Trophoblast cell (in vitro differentiated cells and primary cell): ENCODE data around the gene CTDSP2.
"Not testable (repeated sequence)": the region's sequence is repeated elsewhere in the genome, so short reads cannot be mapped to it uniquely, and the experiment has no call there.

Experiments used
- DNase-seq, 2 donors: peaks; one replicate each; pipeline ENCODE4 v3.0.0-alpha.2; 2016
- H2AFZ ChIP-seq: 2 replicates; pipeline ENCODE4 v1.6.1; 2013; ENCODE audit warnings: low read length, moderate library complexity, mild to moderate bottlenecking; ENCODE audit not compliant: insufficient read depth, poor library complexity
- H2AK5ac ChIP-seq: 2 replicates; pipeline ENCODE4 v1.6.1; 2013; ENCODE audit warnings: mild to moderate bottlenecking, low read length
- H2BK120ac ChIP-seq: 2 replicates; pipeline ENCODE4 v1.6.1; 2013; ENCODE audit warnings: low read length, mild to moderate bottlenecking, moderate library complexity; ENCODE audit not compliant: insufficient read depth, poor library complexity
- H2BK12ac ChIP-seq: 2 replicates; pipeline ENCODE4 v1.6.1; 2013; ENCODE audit warnings: mild to moderate bottlenecking, low read length, moderate library complexity
- H2BK5ac ChIP-seq: 2 replicates; pipeline ENCODE4 v1.6.1; 2013; ENCODE audit warnings: low read length, low read depth, moderate library complexity, mild to moderate bottlenecking; ENCODE audit not compliant: poor library complexity
- H3K14ac ChIP-seq: 2 replicates; pipeline ENCODE4 v1.6.1; 2013; ENCODE audit warnings: mild to moderate bottlenecking, low read length
- H3K18ac ChIP-seq: 2 replicates; pipeline ENCODE4 v1.6.1; 2013; ENCODE audit warnings: mild to moderate bottlenecking, low read length
- H3K23ac ChIP-seq: 2 replicates; pipeline ENCODE4 v1.6.1; 2013; ENCODE audit warnings: low read length
- H3K27ac ChIP-seq: 2 replicates; pipeline ENCODE4 v1.5.1; 2013; ENCODE audit warnings: low read depth, mild to moderate bottlenecking, inconsistent platforms, low read length, moderate library complexity
- H3K27me3 ChIP-seq: 2 replicates; pipeline ENCODE4 v1.6.1; 2013; ENCODE audit warnings: inconsistent platforms, mild to moderate bottlenecking, low read length, moderate library complexity; ENCODE audit not compliant: insufficient read depth
- H3K36me3 ChIP-seq, 2 experiments: 1 replicate in 1 of 2; 2 replicates in 1 of 2; pipeline ENCODE4 v1.6.1; 2013; ENCODE audit warnings: low read length in 2 of 2, mild to moderate bottlenecking in 2 of 2, moderate library complexity in 1 of 2; ENCODE audit not compliant: insufficient read depth in 2 of 2, control insufficient read depth in 1 of 2
- H3K4ac ChIP-seq: 2 replicates; pipeline ENCODE4 v1.6.1; 2013; ENCODE audit warnings: low read depth, mild to moderate bottlenecking, low read length, moderate library complexity
- H3K4me1 ChIP-seq, 2 experiments: 1 replicate in 1 of 2; 2 replicates in 1 of 2; pipeline ENCODE4 v1.6.1; 2013; ENCODE audit warnings: low read length in 2 of 2, mild to moderate bottlenecking in 2 of 2, moderate library complexity in 1 of 2; ENCODE audit not compliant: insufficient read depth in 2 of 2, control insufficient read depth in 1 of 2
- H3K4me2 ChIP-seq: 2 replicates; pipeline ENCODE4 v1.6.1; 2013; ENCODE audit warnings: inconsistent platforms, mild to moderate bottlenecking, low read length, moderate library complexity
- H3K4me3 ChIP-seq: 2 replicates; pipeline ENCODE4 v1.5.1; 2013; ENCODE audit warnings: mild to moderate bottlenecking, low read depth, low read length, inconsistent platforms
- H3K79me1 ChIP-seq: one replicate; pipeline ENCODE4 v1.6.1; 2013; ENCODE audit warnings: low read length
- H3K79me2 ChIP-seq: 2 replicates; pipeline ENCODE4 v1.6.1; 2013; ENCODE audit warnings: low read length, mild to moderate bottlenecking; ENCODE audit not compliant: control insufficient read depth, insufficient read depth, poor library complexity
- H3K9ac ChIP-seq: 2 replicates; pipeline ENCODE4 v1.6.1; 2013; ENCODE audit warnings: mild to moderate bottlenecking, low read length
- H3K9me3 ChIP-seq: 2 replicates; pipeline ENCODE4 v1.6.1; 2013; ENCODE audit warnings: low read depth, mild to moderate bottlenecking, control low read depth, inconsistent platforms, low read length; ENCODE audit not compliant: insufficient read depth
- H4K12ac ChIP-seq: 2 replicates; pipeline ENCODE4 v1.6.1; 2013; ENCODE audit warnings: low read depth, mild to moderate bottlenecking, low read length, moderate library complexity
- H4K8ac ChIP-seq: 2 replicates; pipeline ENCODE4 v1.6.1; 2013; ENCODE audit warnings: low read depth, mild to moderate bottlenecking, low read length, moderate library complexity
- H4K91ac ChIP-seq: one replicate; pipeline ENCODE4 v1.6.1; 2013; ENCODE audit warnings: low read depth, mild to moderate bottlenecking, low read length, moderate library complexity
- WGBS: extraction: QIAGEN DNeasy Blood & Tissue Kit; methylation state at CpG from one replicate; pipeline ENCODE4 v1.1.7; 2013; ENCODE audit warnings: missing lambda C conversion rate; ENCODE audit not compliant: insufficient read length, insufficient coverage; ENCODE audit errors: extremely low coverage; 5-methylcytosine and 5-hydroxymethylcytosine counted together

CTDSP2 gene

DNA sequence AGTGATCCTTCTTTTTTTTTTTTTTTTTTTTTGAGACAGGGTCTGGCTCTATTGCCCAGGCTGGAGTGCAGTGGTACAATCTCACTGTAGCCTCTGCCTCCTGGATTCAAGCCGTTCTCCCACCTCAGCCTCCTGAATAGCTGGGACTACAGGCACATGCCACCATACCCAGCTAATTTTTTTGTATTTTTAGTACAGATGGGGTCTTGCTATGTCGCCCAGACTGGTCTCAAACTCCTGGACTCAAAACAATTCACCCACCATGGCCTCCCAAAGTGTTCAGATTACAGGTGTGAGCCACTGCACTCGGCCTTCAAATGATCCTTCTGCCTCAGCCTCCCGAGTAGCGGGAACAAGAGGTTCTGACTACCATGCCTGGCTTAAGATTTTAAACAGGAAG, 14.4 kb upstream of the CTDSP2 start:
- not testable (repeated sequence) for DNase-seq, H4K91ac ChIP-seq, H3K36me3 ChIP-seq, H2BK120ac ChIP-seq, H3K4me2 ChIP-seq, H3K4ac ChIP-seq, H2BK5ac ChIP-seq, H4K8ac ChIP-seq, H3K79me1 ChIP-seq, H3K9me3 ChIP-seq, H3K4me1 ChIP-seq, H2BK12ac ChIP-seq, H3K4me3 ChIP-seq, H3K27ac ChIP-seq, H4K12ac ChIP-seq, H2AK5ac ChIP-seq, H3K27me3 ChIP-seq, H3K9ac ChIP-seq, H3K14ac ChIP-seq, H3K18ac ChIP-seq, H2AFZ ChIP-seq, H3K23ac ChIP-seq, H3K79me2 ChIP-seq
- no CpG with 5 or more reads among the region's 5 CpGs for WGBS

DNA sequence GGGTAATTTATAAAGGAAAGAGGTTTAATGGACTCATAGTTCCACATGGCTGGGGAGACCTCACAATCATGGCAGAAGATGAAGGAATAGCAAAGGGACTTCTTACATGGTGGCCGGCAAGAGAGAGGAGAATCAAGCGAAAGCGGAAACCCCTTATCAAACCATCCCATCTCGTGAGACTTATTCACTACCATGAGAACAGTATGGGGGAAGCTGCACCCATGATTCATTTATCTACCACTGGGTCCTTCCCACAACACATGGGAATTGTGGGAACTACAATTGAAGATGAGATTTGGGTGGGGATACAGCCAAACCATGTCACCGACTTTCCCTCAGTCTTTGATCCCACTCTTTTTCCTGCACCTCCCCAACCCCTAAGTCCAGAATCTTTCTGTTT, 12.6 kb upstream of the CTDSP2 start:
- H2BK12ac ChIP-seq, result no peak overlapping the region
- H3K4me1 ChIP-seq, result peaks cover 0 to 1% of the 10 kb centered on the region in 2 experiments
- H3K4me3 ChIP-seq, result no peak overlapping the region
- H3K9me3 ChIP-seq, result no peaks in the 10 kb centered on the region
- no peak overlapping the region for H3K14ac ChIP-seq
- no peak overlapping the region for H4K8ac ChIP-seq
- no peak overlapping the region for H2BK120ac ChIP-seq
- WGBS, result no CpG with 5 or more reads among the region's 5 CpGs
- H4K91ac ChIP-seq, result no peak overlapping the region
- no peak overlapping the region for H3K4me2 ChIP-seq
- no peak overlapping the region for H4K12ac ChIP-seq
- H3K4ac ChIP-seq, result no peak overlapping the region
- no peaks in the 10 kb centered on the region for H3K79me2 ChIP-seq
- H3K27ac ChIP-seq, result no peak overlapping the region
- H3K18ac ChIP-seq, result no peak overlapping the region
- H3K9ac ChIP-seq, result no peak overlapping the region
- no peaks in the 10 kb centered on the region for H3K79me1 ChIP-seq
- H2AFZ ChIP-seq, result no peak overlapping the region
- H3K27me3 ChIP-seq, result no peaks in the 10 kb centered on the region
- no peaks in the 10 kb centered on the region for H3K36me3 ChIP-seq
- no peak overlapping the region for H3K23ac ChIP-seq
- H2BK5ac ChIP-seq, result no peak overlapping the region
- DNase-seq, result no peak
- H2AK5ac ChIP-seq, result no peak overlapping the region

DNA sequence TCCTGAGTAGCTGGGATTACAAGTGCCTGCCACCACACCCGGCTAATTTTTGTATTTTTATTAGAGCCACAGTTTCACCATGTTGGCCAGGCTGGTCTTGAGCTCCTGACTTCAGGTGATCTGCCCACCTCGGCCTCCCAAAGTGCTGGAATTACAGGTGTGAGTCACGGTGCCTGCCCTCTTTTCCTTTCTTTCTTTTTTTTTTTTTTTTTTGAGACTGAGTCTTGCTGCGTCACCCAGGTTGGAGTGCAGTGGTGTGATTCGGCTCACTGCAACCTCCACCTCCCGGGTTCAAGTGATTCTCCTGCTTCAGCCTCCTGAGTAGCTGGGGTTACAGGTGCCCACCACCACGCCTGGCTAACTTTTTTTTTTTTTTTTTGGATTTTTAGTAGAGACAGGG, 11.6 kb upstream of the CTDSP2 start:
- DNase-seq, H3K18ac ChIP-seq, H2AFZ ChIP-seq, H4K8ac ChIP-seq, H4K91ac ChIP-seq, H3K27me3 ChIP-seq, H3K27ac ChIP-seq, H2AK5ac ChIP-seq, H3K4ac ChIP-seq, H2BK5ac ChIP-seq, H2BK120ac ChIP-seq, H3K9me3 ChIP-seq, H3K36me3 ChIP-seq, H3K9ac ChIP-seq, H3K4me2 ChIP-seq, H3K23ac ChIP-seq, H3K4me3 ChIP-seq, H4K12ac ChIP-seq, H3K14ac ChIP-seq, H2BK12ac ChIP-seq, H3K79me1 ChIP-seq, H3K79me2 ChIP-seq, H3K4me1 ChIP-seq: not testable (repeated sequence)
- WGBS, result no CpG with 5 or more reads among the region's 7 CpGs

DNA sequence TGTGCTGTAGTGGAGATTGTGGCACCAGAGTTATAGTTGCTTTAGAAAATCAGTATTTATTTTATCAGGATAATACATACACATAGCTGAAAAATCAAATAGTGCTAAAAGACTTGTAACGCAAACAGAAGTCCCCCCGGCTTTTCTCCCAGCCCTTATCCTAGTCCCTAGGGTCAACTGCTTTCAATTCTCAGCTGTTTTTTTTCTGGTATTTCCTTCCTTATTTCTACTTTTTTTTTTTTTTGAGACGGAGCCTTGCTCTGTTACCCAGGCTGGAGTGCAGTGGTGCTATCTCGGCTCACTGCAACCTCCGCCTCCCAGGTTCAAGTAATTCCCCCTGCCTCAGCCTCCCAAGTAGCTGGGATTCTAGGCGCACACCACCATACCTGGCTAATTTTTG, 8.4 kb upstream of the CTDSP2 start:
- H3K27ac ChIP-seq, result no peak overlapping the region
- no peak overlapping the region for H3K4me2 ChIP-seq
- peaks cover 2% of the 10 kb centered on the region for H3K9me3 ChIP-seq
- no peak overlapping the region for H4K8ac ChIP-seq
- no peak overlapping the region for H2BK120ac ChIP-seq
- H3K14ac ChIP-seq, result no peak overlapping the region
- H3K36me3 ChIP-seq, result no peaks in the 10 kb centered on the region
- peaks cover 8 to 12% of the 10 kb centered on the region in 2 experiments for H3K4me1 ChIP-seq
- no peak overlapping the region for H4K91ac ChIP-seq
- no peaks in the 10 kb centered on the region for H3K79me1 ChIP-seq
- H3K79me2 ChIP-seq, result no peaks in the 10 kb centered on the region
- H3K4ac ChIP-seq, result no peak overlapping the region
- no peak for DNase-seq
- no peak overlapping the region for H3K9ac ChIP-seq
- H3K27me3 ChIP-seq, result peaks cover 4% of the 10 kb centered on the region
- no peak overlapping the region for H2BK12ac ChIP-seq
- no peak overlapping the region for H4K12ac ChIP-seq
- no peak overlapping the region for H2AK5ac ChIP-seq
- H3K4me3 ChIP-seq, result no peak overlapping the region
- WGBS, result no CpG with 5 or more reads among the region's 6 CpGs
- no peak overlapping the region for H2BK5ac ChIP-seq
- no peak overlapping the region for H3K18ac ChIP-seq
- H2AFZ ChIP-seq, result no peak overlapping the region
- H3K23ac ChIP-seq, result no peak overlapping the region
